K562 (cell line): ENCODE results near the gene LRRC7. TPM values are rescaled to one million over a fixed set of nuclear protein-coding genes. Genes with fewer than 3 reads are reported as not detected.

Source experiments
- ATAC-seq: fragments of 200-7000 bp; cut with Tn5 transposase; 3 replicates; pipeline ENCODE4 v1.9.1; 2020; ENCODE audit warnings: moderate library complexity
- BruUV-seq: library from RNA; stranded (reverse); fragments of 400-500 nt; replicated peaks from 2 replicates; lab custom pipeline; 2021; lab: Mats Ljungman, UMichigan
- CTCF ChIA-PET: fragments of 300-600 bp; formaldehyde crosslinking; extraction: SDS; loops from one replicate; lab custom pipeline; 2021; ENCODE audit warnings: low intra/inter-chr PET ratio; lab: Yijun Ruan, JAX
- POLR2A ChIA-PET: fragments of 300-600, 350-650 bp; sonication (Branson Sonifier 250); formaldehyde crosslinking; extraction: SDS; loops from one replicate; lab custom pipeline; 2021; ENCODE audit warnings: antibody characterized with exemption, inconsistent platforms; lab: Yijun Ruan, JAX
- DNase-seq, 4 experiments: peaks; one replicate each; pipeline versions ENCODE4 v3.0.0 to v3.0.0-alpha.2; 2011 to 2018; ENCODE audit warnings: low spot score in 3 of 4, mixed read lengths in 3 of 4; ENCODE audit errors: extremely low read depth in 1 of 4
- FAIRE-seq: peaks from 2 replicates; lab custom pipeline; 2011; peaks lifted over from hg19 to GRCh38; lab: Jason Lieb, UNC
- H2AFZ ChIP-seq: 2 replicates; pipeline ENCODE4 v1.6.0; 2011; ENCODE audit warnings: low read depth, low read length, control low read depth, inconsistent platforms
- H3K27ac ChIP-seq: fragments of 200-600 bp; 3 replicates; pipeline ENCODE4 v1.8.0; 2011; ENCODE audit warnings: low read depth, mild to moderate bottlenecking, control low read depth, inconsistent platforms, low read length, moderate library complexity, mixed read lengths; ENCODE audit errors: extremely low read depth
- H3K27me3 ChIP-seq, 2 experiments: fragments of 300-600 bp in 1 of 2; 2 replicates in 1 of 2; 3 replicates in 1 of 2; pipeline versions ENCODE4 v1.6.0 to v1.8.0; 2011; ENCODE audit warnings: inconsistent platforms in 2 of 2, low read length in 2 of 2, mild to moderate bottlenecking in 1 of 2, mixed read lengths in 1 of 2, moderate library complexity in 1 of 2; ENCODE audit not compliant: control insufficient read depth in 2 of 2, insufficient read depth in 2 of 2
- H3K36me3 ChIP-seq: fragments of 300-600 bp; 3 replicates; pipeline ENCODE4 v1.8.0; 2011; ENCODE audit warnings: mild to moderate bottlenecking, low read length, inconsistent platforms; ENCODE audit not compliant: control insufficient read depth, insufficient read depth
- H3K4me1 ChIP-seq, 2 experiments: fragments of 200-600 bp in 1 of 2; replicated peaks in 1 of 2; 2 replicates in 1 of 2; 3 replicates in 1 of 2; pipeline versions ENCODE4 v1.5.1 to v1.8.0; 2011; ENCODE audit warnings: inconsistent platforms in 2 of 2, low read length in 2 of 2, mild to moderate bottlenecking in 1 of 2, mixed read lengths in 1 of 2, moderate library complexity in 1 of 2; ENCODE audit not compliant: control insufficient read depth in 2 of 2, insufficient read depth in 2 of 2
- H3K4me2 ChIP-seq: 2 replicates; pipeline ENCODE4 v1.6.1; 2011; ENCODE audit warnings: low read length, control low read depth, inconsistent platforms, mixed read lengths; ENCODE audit not compliant: insufficient read depth
- H3K4me3 ChIP-seq: fragments of 200-600 bp; sonication (generic), shearing (Covaris generic); 2 replicates; pipeline ENCODE4 v1.5.1; 2016; ENCODE audit warnings: control low read depth, inconsistent platforms
- H3K79me2 ChIP-seq: fragments of 200-600 bp; 3 replicates; pipeline ENCODE4 v1.8.0; 2011; ENCODE audit warnings: low read length, inconsistent platforms; ENCODE audit not compliant: control insufficient read depth, insufficient read depth
- H3K9ac ChIP-seq, 2 experiments: 2 replicates each; pipeline versions ENCODE4 v1.6.0 to v1.6.1; 2011; ENCODE audit warnings: low read depth in 2 of 2, low read length in 2 of 2, control low read depth in 1 of 2, inconsistent platforms in 1 of 2, mild to moderate bottlenecking in 1 of 2, mixed read lengths in 1 of 2; ENCODE audit not compliant: insufficient read depth in 1 of 2
- H3K9me1 ChIP-seq: one replicate; pipeline ENCODE4 v1.6.0; 2011; ENCODE audit warnings: inconsistent platforms, mild to moderate bottlenecking, low read length, moderate library complexity; ENCODE audit not compliant: control insufficient read depth, insufficient read depth
- H3K9me3 ChIP-seq: replicated peaks from 2 replicates; pipeline ENCODE4 v1.5.1; 2011; ENCODE audit warnings: low read depth, low read length, inconsistent platforms; ENCODE audit not compliant: control insufficient read depth, insufficient read depth
- H4K20me1 ChIP-seq: replicated peaks from 2 replicates; pipeline ENCODE4 v1.6.1; 2011; ENCODE audit warnings: low read length, inconsistent platforms, mixed read lengths; ENCODE audit not compliant: control insufficient read depth, insufficient read depth
- ARID2 ChIP-seq: fragments of 450-650 bp; IDR thresholded peaks from 2 replicates; pipeline ENCODE4 v1.6.1; 2017; ENCODE audit warnings: antibody characterized with exemption, mild to moderate bottlenecking
- CHD1 ChIP-seq: fragments of 200-600 bp; sonication (generic); IDR thresholded peaks from one replicate; pipeline ENCODE4 v1.6.1; 2012; ENCODE audit warnings: mild to moderate bottlenecking, moderate library complexity, low read length, inconsistent platforms
- FOXJ2 ChIP-seq: fragments of 200-800 bp; sonication (Bioruptor generic); IDR thresholded peaks from 2 replicates; pipeline ENCODE4 v1.6.1; 2016; ENCODE audit warnings: missing genetic modification characterization, missing compliant biosample characterization
- GABPB2 ChIP-seq: fragments of 250-450 bp; sonication (Bioruptor Pico); conservative IDR thresholded peaks from 2 replicates; pipeline ENCODE4 v1.5.1; 2021; ENCODE audit warnings: mild to moderate bottlenecking
- HLTF ChIP-seq: fragments of 450-650 bp; IDR thresholded peaks from 2 replicates; pipeline ENCODE4 v1.6.1; 2016
- HSF4 ChIP-seq: fragments of 250-450 bp; sonication (Bioruptor Pico); IDR thresholded peaks from 2 replicates; pipeline ENCODE4 v2.1.2; 2022; ENCODE audit warnings: mild to moderate bottlenecking, moderate library complexity, borderline replicate concordance
- KDM5B ChIP-seq: fragments of 200-600 bp; sonication (generic); IDR thresholded peaks from 2 replicates; pipeline ENCODE4 v1.6.1; 2012; ENCODE audit warnings: low read depth, mild to moderate bottlenecking, moderate library complexity, low read length, control low read depth, inconsistent platforms; ENCODE audit not compliant: insufficient replicate concordance
- MCM5 ChIP-seq: fragments of 450-650 bp; IDR thresholded peaks from 2 replicates; pipeline ENCODE4 v1.6.1; 2016; ENCODE audit warnings: low read depth
- RCOR1 ChIP-seq, 2 experiments: IDR thresholded peaks; 2 replicates each; pipeline ENCODE4 v1.6.1; 2012; ENCODE audit warnings: low read depth in 2 of 2, low read length in 2 of 2, borderline replicate concordance in 1 of 2, improper control_type of control experiment in 1 of 2
- REST ChIP-seq, 2 experiments: fragments of 450-650 bp; formaldehyde crosslinking in 1 of 2; IDR thresholded peaks; 2 replicates each; pipeline versions ENCODE4 v1.4.0 to v1.6.1; 2014 to 2020; ENCODE audit warnings: mild to moderate bottlenecking in 2 of 2, borderline replicate concordance in 1 of 2, low read depth in 1 of 2
- RFX5 ChIP-seq: IDR thresholded peaks from 2 replicates; pipeline ENCODE4 v1.6.1; 2011; ENCODE audit warnings: low read depth, mild to moderate bottlenecking, improper control_type of control experiment, low read length
- ZNF395 ChIP-seq: fragments of 200-800 bp; sonication (Bioruptor generic); IDR thresholded peaks from 2 replicates; pipeline ENCODE4 v1.6.1; 2017; ENCODE audit warnings: missing genetic modification characterization, missing compliant biosample characterization
- WGBS: fragments of 100-300 bp; shearing (Covaris generic); methylation state at CpG from one replicate; pipeline ENCODE4 v1.1.6; 2016; ENCODE audit warnings: low coverage, mixed read lengths; ENCODE audit not compliant: insufficient coverage; ENCODE audit errors: missing lambda C conversion rate; 5-methylcytosine and 5-hydroxymethylcytosine counted together
- in situ Hi-C: fragments of 300-500 bp; cut with MboI; formaldehyde crosslinking; loops from 4 replicates; pipeline ENCODE4 v1.15.0; 2018; ENCODE audit warnings: inconsistent platforms, mixed read lengths
- intact Hi-C: fragments of 100-400 bp; cut with micrococcal nuclease; formaldehyde crosslinking; loops from 2 replicates; pipeline ENCODE4 v1.14.2; 2022
- polyA plus RNA-seq, 8 experiments: library from polyadenylated mRNA; depleted of rRNA in 4 of 8; stranded (reverse) in 5 of 8; unstranded in 3 of 8; fragments of >200 nt; fragmentation: Nextera tagmentation in 2 of 8; fragmentation: Illumina TruSeq in 1 of 8; extraction: Ambion mirVana in 2 of 8; extraction: Trizol in 1 of 8; gene quantifications; 2 replicates each; pipeline versions ENCODE4 v1.2.1 to v1.2.3, GENCODE V29; 2011 to 2014; ENCODE audit warnings: inconsistent platforms in 1 of 8, missing spikeins in 1 of 8
- total RNA-seq, 7 experiments: library from RNA; depleted of rRNA in 6 of 7; stranded (reverse); fragments of >200 nt in 6 of 7; fragmentation: Illumina TruSeq in 2 of 7; extraction: Trizol in 2 of 7; gene quantifications; 2 replicates each; pipeline versions ENCODE4 v1.2.1 to v1.2.3, GENCODE V29; 2011 to 2021; ENCODE audit warnings: low replicate concordance in 1 of 7

Gene LRRC7
- total and polyA plus RNA-seq, 9 of the 15 experiments (the other 6 are each of a cell fraction or from before 2014, with no cell fraction given): 0.09 to 0.94 (median 0.49) TPM

- WGBS: 3% methylated on average over 3 of the region's 3 CpGs
- CTCF ChIA-PET: interaction anchor here (0.6 to 2.4 kb wide), 4 partner anchors 360 to 1618 kb away, joined by 3 to 10 read pairs (median 4); no protein-coding TSS in a partner anchor
- TF ChIP-seq RCOR1 (IDR thresholded peaks at IDR 0.05; ENCODE audit: borderline replicate concordance in 1 of 2, low read depth in 2 of 2, low read length in 2 of 2) (no peak), ZNF395 (CRISPR knock-in tag) (no peak), GABPB2 (no peak), ARID2 (0 out of 2 replicates have a peak, but pooled peaks have one; percentile 51), MCM5 (no peak), KDM5B (no peak), HSF4 (no peak), REST (IDR thresholded peaks at IDR 0.05; ENCODE audit: borderline replicate concordance) (peak; percentile 79), REST (CRISPR knock-in tag; IDR thresholded peaks at IDR 0.05; ENCODE audit: low read depth) (no peak), FOXJ2 (tag) (no peak), HLTF (no peak), RFX5 (no peak), CHD1 (no peak)
These were observed 169.9 kb downstream of the LRRC7 start for GRCh38 chr1:69737527-69738185.

More at GRCh38 chr1:69737527-69738185, 169.9 kb downstream of the LRRC7 start:
- no peak overlapping the region for H2AFZ ChIP-seq
- POLR2A ChIA-PET: interaction anchor here (1.1 kb wide), 1 partner anchor 266 kb away, joined by 3 read pairs; no protein-coding TSS in a partner anchor
- DNase-seq (peak; percentile 21 to 77 (median 32)), ATAC-seq (peak; percentile 91), FAIRE-seq (peak; percentile 91)
- H3K9me1 ChIP-seq: no peaks in the 10 kb centered on the region
- no TSS peak for BruUV-seq
- no peaks in the 10 kb centered on the region for H3K36me3 ChIP-seq
- in situ Hi-C loops (loop anchor here (25.0 kb wide), 2 partner anchors 1275 to 1625 kb away; no protein-coding TSS in a partner anchor), intact Hi-C loops (loop anchor here (1.0 to 10.0 kb wide), 5 partner anchors 279 to 1620 kb away; no protein-coding TSS in a partner anchor)
- H3K27me3 ChIP-seq: no peaks in the 10 kb centered on the region
- H3K9me3 ChIP-seq: no peaks in the 10 kb centered on the region
- H3K27ac ChIP-seq: no peak overlapping the region
- H3K4me3 ChIP-seq: no peak overlapping the region
- H3K4me1 ChIP-seq: no peaks in the 10 kb centered on the region
- no peak overlapping the region for H3K4me2 ChIP-seq
- no peaks in the 10 kb centered on the region for H3K79me2 ChIP-seq
- no peak overlapping the region for H3K9ac ChIP-seq
- H4K20me1 ChIP-seq: no peaks in the 10 kb centered on the region
